GM21423 (cell line): ENCODE data around the gene PATE4.
"Not testable (repeated sequence)": the region's sequence is repeated elsewhere in the genome, so short reads cannot be mapped to it uniquely, and the experiment has no call there.

ENCODE experiments used
- ATAC-seq: cut with Tn5 transposase; IDR thresholded peaks from one replicate; pipeline ENCODE4 v1.9.1; 2021; ENCODE audit warnings: mild to moderate bottlenecking, moderate library complexity; ENCODE audit not compliant: unreplicated experiment

PATE4 gene, protein sequence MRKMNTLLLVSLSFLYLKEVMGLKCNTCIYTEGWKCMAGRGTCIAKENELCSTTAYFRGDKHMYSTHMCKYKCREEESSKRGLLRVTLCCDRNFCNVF

DNA sequence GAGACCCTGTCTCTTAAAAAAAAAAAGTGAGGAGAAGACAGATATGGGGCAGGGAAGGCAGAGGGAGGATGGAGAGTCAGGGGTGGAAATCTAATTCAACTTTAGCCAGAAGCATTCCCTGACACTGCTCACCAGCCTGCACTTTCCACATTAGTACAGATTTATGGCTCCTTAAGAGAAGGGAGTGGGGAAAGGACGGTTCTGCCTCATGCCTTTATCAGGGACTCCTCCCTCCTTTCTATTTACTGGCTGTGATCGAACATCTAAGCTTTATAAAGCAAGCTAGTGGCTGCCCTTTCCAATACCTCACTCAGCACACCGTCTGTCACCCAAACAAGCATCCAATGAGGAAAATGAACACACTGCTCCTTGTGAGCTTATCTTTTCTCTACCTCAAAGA, at the start of gene PATE4:
Gene PATE4 (plus strand): TSS at position 301 of the 400 bp plus-strand sequence. CDS start 44 bp downstream, at position 345.
- ATAC-seq: no peak

DNA sequence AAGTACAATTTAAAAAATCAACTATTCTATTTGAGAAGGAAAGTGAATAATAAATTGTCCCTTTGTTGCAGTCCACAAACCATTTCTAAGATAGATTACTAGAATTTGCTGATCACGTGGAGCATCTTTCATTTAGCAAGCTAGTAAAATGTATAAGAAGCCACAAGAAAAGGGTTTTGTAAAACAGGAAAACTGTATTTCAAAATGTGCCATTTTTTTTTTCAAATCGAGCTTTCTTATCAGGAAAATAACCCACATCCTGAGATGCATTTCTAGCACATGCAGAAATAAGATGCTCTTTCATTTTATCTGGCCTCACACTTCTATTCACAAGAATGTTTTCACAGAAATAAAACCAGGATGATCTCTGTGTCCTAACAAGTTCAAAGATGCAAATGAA, 48.4 kb upstream of the PATE4 start:
- no peak for ATAC-seq

DNA sequence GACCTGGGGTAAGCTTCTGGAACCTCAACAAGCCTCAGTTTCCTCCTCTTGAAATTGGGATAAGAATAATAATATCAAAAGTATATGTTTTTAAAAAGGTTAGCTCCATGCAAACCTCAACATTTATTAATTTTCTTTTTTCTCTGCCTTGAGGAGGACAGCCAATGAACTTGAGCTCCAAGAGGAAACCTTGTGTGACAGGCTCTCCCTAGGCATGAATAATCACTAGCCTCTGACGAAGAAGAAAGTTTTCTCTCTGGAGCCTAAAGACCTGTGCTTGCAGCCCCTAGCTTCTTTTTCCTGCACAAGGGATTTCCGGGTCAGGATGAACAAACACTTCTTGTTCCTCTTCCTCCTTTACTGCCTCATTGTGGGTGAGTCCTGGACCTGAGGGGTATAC, 45.3 kb upstream of the PATE4 start, which contains the start of gene PATE3:
Gene PATE3 (plus strand): TSS at position 301 of the 400 bp plus-strand sequence. CDS start 25 bp downstream, at position 326.
- ATAC-seq: no peak

DNA sequence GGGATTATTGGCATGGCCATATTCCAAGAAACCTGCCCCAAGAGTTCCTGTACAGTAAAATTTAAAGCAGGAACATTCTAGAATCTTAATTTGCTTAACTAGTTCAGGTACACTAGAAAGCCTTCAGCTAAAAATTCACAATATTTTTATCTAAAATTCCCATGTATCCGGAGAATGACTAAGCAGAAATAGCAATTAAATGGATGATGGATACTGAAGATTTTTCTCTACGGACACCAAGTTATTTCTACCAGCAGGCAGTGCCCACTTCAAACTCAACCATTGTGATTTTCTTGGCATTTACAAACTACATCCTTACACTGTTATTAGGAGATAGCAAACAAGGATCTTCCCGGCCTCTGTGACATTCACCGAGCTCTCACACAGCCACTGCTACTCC, 42.3 kb upstream of the PATE4 start:
- ATAC-seq: no peak

DNA sequence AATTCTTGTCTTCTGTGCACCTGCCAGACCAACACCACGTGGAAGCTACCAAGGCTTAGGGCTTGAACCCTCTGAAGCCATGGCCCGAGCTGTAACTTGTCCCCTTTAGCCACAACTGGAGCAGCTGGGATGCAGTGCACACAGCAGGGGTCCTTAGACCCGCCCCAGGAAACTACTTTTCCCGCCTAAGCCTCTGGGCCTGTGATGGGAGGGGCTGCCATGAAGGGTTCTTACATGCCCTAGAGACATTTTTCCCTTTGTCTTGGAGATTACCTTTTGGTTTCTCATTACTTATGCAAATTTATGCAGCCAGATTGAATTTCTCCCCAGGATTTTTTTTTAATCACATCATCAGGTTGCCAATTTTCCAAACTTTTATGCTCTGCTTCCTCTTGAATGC, 35.5 kb upstream of the PATE4 start:
- no peak for ATAC-seq

DNA sequence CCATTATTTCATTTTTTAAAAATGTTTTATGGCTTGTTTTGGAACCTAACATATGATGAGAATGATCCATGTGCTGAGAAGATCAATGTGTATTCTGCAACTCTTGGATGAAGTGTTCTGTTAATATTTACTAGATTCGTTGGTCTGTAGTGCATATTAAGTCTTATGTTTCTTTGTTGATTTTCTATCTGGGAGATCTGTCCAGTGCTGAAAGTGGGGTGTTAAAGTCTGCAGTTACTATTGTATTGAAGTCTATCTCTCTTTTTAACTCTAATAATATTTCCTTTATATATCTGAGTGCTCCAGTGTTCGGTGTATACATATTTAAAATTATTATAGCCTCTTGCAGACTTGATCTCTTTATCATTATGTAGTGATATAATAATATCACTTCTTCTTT, 33.3 kb upstream of the PATE4 start:
- no peak for ATAC-seq

DNA sequence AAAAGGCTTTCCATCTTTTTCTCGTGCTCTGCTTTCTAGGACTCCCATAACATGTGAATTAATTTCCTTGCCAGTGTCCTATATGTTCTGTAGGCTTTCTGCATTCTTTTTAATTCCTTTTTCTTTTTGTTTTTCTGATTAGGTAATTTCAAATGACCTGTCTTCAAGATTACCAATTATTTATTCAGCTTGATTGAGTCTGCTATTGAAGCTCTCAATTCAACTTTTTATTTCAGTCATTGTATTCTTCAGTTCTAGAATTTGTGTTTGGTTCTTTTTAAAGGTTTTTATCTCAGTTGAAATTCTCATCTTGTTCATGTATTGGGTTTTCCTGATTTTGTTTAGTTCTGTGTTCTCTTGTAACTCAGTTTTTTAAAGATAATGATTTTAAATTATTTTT, 30.7 kb upstream of the PATE4 start:
- ATAC-seq: no peak

DNA sequence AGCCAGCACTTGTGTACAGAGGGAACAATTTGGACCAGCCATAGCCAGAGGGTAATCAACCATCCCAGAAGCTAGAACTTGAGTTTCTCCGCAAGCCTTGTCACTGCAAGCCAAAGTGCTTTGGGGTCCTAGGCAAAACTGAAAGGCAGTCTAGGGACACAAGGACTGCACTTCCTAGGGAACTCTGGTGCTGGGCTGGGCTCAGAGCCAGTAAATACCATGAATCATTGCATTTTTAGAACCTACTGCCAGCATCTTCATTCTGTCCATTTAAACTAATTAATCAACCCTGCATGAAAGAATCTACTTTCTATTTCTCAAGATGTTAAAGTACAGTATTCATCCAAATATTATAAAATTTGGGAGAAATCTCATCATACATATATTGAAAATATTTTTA, 25.2 kb upstream of the PATE4 start:
- no peak for ATAC-seq

DNA sequence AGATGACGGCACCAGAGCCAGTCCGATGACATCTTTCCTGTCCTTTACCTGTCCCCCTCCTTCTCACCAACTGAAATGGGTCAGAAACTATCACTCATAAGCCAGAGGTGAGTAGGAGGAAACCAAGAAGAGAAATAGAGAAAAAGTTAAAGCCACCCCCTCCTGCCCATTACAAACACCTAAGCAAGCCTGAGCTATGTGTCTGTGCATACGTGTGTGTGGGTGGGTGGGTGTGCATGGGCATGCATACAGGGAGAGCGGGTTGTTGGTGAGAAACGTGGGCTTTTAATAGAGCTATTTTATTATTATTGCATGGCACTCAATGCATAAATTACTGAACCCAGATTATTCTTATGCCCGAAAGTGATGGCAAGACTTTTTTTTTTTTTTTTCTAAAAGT, 2.6 kb downstream of the PATE4 start:
- ATAC-seq: no peak

DNA sequence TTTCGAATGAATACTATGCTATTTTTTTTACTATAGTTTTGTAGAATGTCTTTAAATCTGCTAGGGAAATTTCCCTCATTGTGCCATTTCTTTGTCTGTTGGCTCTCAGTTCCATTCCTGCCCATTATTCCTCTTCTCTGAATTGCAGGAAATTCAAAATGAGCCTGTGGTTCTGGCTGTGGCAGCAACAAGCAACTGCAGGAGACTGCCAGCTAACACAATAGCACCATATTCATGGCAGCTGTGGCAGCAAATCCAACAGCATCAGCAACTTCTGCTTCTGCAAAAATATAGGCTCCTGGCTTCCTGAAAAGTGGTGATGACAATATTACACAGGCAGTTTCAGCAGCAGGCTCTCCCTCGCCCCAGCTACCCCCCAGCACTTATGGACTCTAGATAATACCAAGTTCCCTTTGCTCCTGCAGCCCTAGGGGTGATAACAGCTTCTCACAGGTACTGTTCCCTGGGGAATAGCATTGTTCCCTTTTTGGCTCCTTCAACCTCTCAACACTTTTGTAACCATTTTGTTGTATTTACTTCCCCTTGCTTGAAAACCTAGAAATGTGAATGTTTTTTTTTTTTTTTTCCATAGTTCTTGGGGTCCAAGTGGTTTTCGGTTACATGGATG, 9.3 kb downstream of the PATE4 start:
- no peak for ATAC-seq

DNA sequence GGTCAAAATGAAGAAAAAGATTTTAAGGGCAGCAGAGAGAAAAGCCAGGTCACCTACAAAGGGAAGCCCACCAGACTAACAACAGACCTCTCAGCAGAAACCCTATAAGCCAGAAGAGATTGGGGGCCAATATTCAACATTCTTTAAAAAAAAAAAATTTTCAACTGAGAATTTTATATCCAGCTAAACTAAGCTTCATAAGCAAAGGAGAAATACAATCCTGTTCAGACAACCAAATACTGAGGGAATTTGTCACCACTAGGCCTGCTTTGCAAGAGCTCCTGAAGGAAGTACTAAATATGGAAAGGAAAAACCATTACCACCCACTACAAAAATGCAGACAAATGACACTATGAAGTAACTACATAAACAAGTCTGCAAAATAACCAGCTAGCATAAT, 13.1 kb downstream of the PATE4 start:
- no peak for ATAC-seq

DNA sequence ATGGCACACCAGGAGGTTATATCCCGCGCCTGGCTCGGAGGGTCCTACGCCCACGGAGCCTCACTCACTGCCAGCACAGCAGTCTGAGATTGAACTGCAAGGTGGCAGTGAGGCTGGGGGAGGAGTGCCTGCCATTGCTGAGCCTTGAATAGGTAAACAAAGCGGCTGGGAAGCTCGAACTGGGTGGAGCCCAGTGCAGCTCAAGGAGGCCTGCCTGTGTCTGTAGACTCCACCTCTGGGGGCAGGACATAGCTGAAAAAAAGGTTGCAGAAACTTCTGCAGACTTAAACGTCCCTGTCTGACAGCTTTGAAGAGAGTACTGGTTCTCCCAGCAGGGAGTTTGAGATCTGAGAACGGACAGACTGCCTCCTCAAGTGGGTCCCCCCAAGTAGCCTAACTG, 24.6 kb downstream of the PATE4 start:
- ATAC-seq: not testable (repeated sequence)

DNA sequence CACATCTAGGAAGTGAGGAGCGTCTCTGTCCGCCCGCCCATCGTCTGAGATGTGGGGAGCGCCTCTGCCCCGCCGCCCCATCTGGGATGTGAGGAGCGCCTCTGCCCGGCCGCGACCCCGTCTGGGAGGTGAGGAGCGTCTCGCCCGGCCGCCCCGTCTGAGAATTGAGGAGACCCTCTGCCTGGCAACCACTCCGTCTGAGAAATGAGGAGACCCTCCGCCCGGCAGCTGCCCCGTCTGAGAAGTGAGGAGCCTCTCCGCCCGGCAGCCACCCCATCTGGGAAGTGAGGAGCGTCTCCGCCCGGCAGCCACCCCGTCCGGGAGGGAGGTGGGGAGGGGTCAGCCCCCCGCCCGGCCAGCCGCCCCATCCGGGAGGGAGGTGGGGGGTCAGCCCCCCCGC, 29.7 kb downstream of the PATE4 start:
- not testable (repeated sequence) for ATAC-seq

DNA sequence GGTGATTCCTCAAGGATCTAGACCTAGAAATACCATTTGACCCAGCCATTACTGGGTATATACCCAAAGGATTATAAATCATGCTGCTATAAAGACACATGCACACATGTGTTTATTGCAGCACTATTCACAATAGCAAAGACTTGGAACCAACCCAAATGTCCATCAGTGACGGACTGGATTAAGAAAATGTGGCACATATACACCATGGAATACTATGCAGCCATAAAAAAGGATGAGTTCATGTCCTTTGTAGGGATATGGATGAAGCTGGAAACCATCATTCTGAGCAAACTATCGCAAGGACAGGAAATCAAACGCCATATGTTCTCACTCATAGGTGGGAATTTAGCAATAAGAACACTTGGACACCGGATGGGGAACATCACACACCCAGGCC, 32.2 kb downstream of the PATE4 start:
- not testable (repeated sequence) for ATAC-seq

DNA sequence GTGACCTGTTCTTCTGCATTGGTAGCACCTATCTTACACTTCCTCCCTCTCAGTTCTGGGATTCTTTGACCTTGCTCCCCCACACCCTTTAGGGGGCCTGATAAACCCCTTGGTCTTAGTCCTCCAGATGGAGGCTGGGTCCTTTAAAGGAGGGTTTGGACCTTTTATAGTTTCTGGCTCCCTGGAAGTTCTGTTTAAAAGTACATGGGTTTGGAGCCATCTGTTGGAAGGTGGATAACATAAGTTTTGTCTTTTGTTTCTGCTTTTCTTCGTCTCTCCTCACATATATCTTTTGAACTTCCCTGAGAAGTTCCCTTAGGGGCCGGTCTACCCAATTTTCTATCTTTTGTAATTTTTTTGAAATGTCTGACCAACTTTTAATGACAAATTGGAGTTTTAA, 36.4 kb downstream of the PATE4 start:
- ATAC-seq: no peak

DNA sequence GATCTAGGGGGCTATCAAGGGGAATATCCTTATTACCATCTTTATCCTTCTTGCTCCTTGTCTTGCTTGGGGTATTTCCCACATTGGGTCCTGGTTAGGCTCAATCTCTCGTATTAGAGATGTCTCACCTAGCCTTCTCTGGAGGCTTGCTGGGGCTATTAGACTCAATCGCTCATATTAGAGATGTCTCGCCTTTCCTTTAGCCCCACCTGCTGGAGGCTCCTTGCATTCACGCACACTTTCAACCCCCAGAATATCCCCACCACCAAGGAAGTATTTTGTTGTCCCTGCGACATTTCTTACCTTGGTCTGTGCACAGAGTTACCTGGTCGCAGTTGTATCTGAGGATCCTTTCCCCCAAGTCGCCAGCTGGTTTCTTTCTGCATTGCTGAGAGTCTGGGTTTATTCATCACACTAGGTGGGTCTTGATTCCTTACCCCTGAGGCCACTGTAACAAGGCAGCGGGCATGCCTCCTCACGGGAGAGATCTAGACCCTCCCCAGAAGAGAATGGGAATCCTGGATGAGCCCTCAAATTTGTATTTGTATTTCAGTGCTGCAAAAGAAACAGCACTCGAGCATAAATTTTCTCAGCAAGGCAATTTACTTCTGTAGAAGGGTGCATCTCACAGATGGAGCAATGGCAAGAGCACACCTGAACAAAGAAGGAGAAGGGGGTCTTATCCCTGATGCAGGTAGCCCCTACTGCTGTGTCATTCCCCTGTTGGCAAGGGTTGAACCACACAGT, 38.4 kb downstream of the PATE4 start:
- ATAC-seq: no peak

DNA sequence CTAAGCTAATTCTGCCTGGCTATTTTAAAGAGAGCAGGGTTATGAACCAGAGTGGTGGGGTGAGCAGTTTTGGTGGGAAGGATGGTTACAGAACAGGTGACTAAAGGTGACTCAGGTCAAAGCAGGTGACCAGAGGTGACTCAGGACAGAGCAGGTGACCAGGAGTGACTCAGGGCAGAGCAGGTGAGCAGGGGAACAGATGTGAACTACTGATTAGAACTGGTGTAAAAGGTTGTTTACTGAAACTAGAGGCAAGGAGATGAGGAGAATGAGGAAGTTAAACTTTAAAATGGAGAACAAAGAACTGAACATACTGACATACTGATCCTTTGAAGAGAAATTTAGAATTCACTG, 39.0 kb downstream of the PATE4 start:
- ATAC-seq: no peak

DNA sequence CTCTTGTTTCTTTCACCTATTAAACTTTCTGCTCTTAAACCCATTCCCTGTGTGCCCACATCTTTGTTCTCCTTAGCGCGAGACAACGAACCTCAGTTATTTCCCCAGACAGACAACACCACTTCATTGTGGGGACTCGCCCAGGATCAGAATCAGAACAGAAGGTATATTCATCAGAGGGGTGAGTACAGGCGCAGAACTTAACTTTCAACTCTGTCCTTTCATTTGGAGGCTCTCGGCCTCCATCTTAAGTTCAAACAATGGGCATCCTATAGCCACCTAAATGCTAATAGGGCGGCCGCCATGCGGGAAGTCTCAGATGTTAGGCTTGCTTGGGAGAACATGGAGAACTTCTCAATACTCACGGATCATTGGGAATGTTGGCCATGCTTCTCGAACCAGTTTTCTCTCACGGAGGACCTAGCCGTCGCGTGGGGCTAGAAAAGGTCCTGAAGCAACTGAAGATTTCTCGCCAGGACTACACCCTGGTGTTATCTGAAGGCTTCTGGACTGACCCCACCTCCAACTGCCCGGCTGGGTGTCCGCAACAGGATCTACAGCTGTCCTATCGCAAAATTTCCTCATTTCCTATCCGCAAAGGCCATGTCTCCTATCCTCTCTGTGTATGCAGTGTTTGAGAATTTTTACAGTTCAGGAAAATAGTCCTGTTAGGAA, 40.9 kb downstream of the PATE4 start:
- ATAC-seq: no peak

DNA sequence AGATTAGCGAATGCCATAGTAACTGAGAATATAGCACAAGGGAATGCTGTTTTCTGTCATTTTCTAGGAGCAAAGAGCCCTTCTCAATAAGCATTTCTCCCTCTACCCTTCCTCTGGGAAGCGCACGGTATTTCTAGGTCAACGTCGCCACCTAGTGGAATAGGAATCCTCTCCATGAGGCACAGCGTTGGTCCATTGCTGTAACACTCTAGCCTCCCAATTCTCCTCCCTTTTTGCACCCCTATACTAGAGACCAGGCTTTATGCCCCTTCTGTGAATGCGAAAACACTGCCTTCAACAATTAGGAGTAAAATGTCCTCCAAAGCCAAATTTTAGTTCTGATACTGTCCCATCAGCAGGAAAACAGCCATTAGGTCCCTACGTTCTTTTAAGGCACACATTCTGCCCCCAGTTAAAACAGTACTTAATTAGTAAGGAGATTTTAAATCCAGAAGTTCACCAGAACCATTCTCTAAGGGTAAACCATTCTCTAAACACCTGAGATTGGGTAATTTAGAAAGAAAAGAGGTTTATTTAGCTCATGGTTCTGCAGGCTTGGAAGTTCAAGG, 41.5 kb downstream of the PATE4 start:
- peak; percentile 83 for ATAC-seq

DNA sequence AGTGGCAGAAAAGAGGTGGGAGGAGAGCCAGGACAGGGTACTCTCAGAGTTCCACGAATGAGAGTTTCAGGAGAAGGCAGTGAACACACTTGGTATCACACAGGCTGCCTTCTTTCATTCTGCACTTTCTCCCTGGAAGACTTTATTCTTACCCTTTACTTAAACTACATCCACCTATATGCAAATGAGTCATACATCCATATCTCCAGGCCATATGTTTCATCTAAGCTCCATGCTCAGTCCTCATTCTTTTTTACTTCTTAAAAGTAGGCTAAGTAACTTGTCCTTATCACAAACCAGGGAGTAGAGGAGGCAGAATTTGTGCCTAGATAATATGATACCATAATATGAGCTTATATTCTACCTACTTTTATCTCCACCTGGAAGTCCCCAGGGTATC, 48.2 kb downstream of the PATE4 start:
- no peak for ATAC-seq

DNA sequence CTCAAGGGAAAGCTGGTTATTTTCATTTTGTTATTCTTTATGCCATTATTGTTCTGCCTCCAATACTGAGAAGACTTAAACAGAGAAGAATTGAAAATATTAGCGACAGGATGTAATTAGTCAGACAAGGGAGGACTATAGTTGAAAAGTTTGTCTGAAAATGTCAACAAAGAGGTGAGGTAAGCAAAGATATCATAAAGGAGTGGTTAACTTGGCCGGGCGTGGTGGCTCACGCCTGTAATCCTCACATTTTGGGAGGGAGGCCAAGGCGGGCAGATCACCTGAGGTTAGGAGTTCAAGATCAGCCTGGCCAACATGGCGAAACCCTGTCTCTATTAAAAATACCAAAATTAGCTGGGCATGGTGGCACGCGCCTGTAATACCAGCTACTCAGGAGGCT, 50.3 kb downstream of the PATE4 start:
- no peak for ATAC-seq

DNA sequence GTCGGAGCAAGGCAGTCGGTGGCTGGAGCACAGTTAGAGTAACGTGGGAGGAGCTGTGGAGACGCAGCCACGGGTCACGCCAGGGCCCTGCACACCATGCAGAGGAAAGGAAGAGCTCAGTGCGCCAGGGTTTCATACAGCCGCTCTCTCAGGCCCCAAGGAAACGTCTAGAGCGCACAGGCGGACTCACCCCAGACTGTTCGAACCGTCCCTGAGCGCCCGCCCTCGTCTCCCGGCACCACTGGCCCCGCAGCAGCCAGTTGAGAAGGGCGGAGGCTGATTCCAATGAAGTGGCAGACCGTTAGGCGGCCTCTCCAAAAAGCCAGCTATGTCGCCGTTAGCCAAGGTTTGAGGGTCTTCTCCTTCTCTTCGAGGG, 53.9 kb downstream of the PATE4 start:
- ATAC-seq: peak; percentile 17
